Left ventricle myocardium inferior (tissue), 1 donor: ENCODE measurements around the gene B4GALT2. TPM values are rescaled to one million over a fixed set of nuclear protein-coding genes. Genes with fewer than 3 reads are reported as not detected.

Source experiments
- DNase-seq: peaks from one replicate; pipeline ENCODE4 v3.0.0-alpha.2; 2020
- H3K27ac ChIP-seq: fragments of 200-600 bp; replicated peaks from 2 replicates; pipeline ENCODE4 v1.8.0; 2021
- H3K27me3 ChIP-seq: fragments of 200-600 bp; 2 replicates; pipeline ENCODE4 v1.8.0; 2021; ENCODE audit warnings: low read depth
- H3K36me3 ChIP-seq: fragments of 200-600 bp; 2 replicates; pipeline ENCODE4 v1.8.0; 2021
- H3K4me1 ChIP-seq: fragments of 200-600 bp; 2 replicates; pipeline ENCODE4 v1.8.0; 2021
- H3K4me3 ChIP-seq: fragments of 200-600 bp; 2 replicates; pipeline ENCODE4 v1.8.0; 2021; ENCODE audit warnings: mild to moderate bottlenecking, moderate library complexity
- H3K9me3 ChIP-seq: fragments of 200-600 bp; replicated peaks from 2 replicates; pipeline ENCODE4 v1.8.0; 2021
- CTCF ChIP-seq: fragments of 200-600 bp; IDR thresholded peaks from 2 replicates; pipeline ENCODE4 v1.8.0; 2021; ENCODE audit warnings: antibody characterized with exemption, mild to moderate bottlenecking, borderline replicate concordance
- intact Hi-C: fragments of 100-400 bp; cut with micrococcal nuclease; formaldehyde crosslinking; loops from one replicate; pipeline ENCODE4 v1.11.0; 2022
- total RNA-seq: library from RNA; stranded (reverse); fragmentation: NEBNext Ultra II Directional; extraction: Animal tissue kit (Norgen Biotek cat#: 25700); gene quantifications from one replicate; pipeline ENCODE4 v1.2.1, GENCODE V29; 2021
- donor health status: DM: no; HTN: yes; CAD: no; lungs with severe emphysema.

The B4GALT2 gene
- total RNA-seq, 1 donor from 2014 or later, result 40.3 TPM

GRCh38 chr1:43999455-43999854 lies 20.4 kb downstream of the B4GALT2 start:
- H3K27ac ChIP-seq, result no peak overlapping the region
- peaks cover 4% of the 10 kb centered on the region for H3K27me3 ChIP-seq
- intact Hi-C loops, result no loop called here
- no peak overlapping the region for H3K4me3 ChIP-seq
- H3K9me3 ChIP-seq, result no peaks in the 10 kb centered on the region
- TF ChIP-seq CTCF, result no peak
- no peaks in the 10 kb centered on the region for H3K36me3 ChIP-seq
- no peak for DNase-seq
- no peaks in the 10 kb centered on the region for H3K4me1 ChIP-seq

GRCh38 chr1:44000122-44000665 lies 21.2 kb downstream of the B4GALT2 start:
- Histone ChIP-seq H3K27me3 (peaks cover 4% of the 10 kb centered on the region), H3K27ac (no peak overlapping the region), H3K4me3 (no peak overlapping the region), H3K4me1 (no peaks in the 10 kb centered on the region), H3K36me3 (no peaks in the 10 kb centered on the region), H3K9me3 (no peaks in the 10 kb centered on the region)
- TF ChIP-seq CTCF, result no peak
- intact Hi-C loops, result no loop called here
- no peak for DNase-seq

- Histone ChIP-seq H3K4me3 (no peak overlapping the region), H3K4me1 (no peaks in the 10 kb centered on the region), H3K9me3 (no peaks in the 10 kb centered on the region), H3K27me3 (peaks cover 4% of the 10 kb centered on the region), H3K36me3 (no peaks in the 10 kb centered on the region), H3K27ac (no peak overlapping the region)
- TF ChIP-seq CTCF, result no peak
- no peak for DNase-seq
- intact Hi-C loops, result no loop called here
Observed at GRCh38 chr1:44002165-44002564, 23.2 kb downstream of the B4GALT2 start.

GRCh38 chr1:44002606-44003157 lies 23.7 kb downstream of the B4GALT2 start:
- H3K4me3 ChIP-seq, result no peak overlapping the region
- no peak for DNase-seq

GRCh38 chr1:44008259-44008658 lies 29.2 kb downstream of the B4GALT2 start:
- no peak for DNase-seq
- no peak for TF ChIP-seq CTCF
- Histone ChIP-seq H3K27me3 (no peaks in the 10 kb centered on the region), H3K9me3 (no peaks in the 10 kb centered on the region), H3K4me3 (no peak overlapping the region), H3K27ac (no peak overlapping the region), H3K36me3 (no peaks in the 10 kb centered on the region), H3K4me1 (no peaks in the 10 kb centered on the region)
- intact Hi-C loops, result no loop called here

More at GRCh38 chr1:44002606-44003157, 23.7 kb downstream of the B4GALT2 start:
- Histone ChIP-seq H3K9me3 (no peaks in the 10 kb centered on the region), H3K4me1 (no peaks in the 10 kb centered on the region), H3K27me3 (peaks cover 4% of the 10 kb centered on the region), H3K36me3 (no peaks in the 10 kb centered on the region), H3K27ac (no peak overlapping the region)
- TF ChIP-seq CTCF, result no peak
- intact Hi-C loops, result no loop called here
